Measurements from ENCODE around the gene CCDC197. TPM values are rescaled to one million over a fixed set of nuclear protein-coding genes. Genes with fewer than 3 reads are reported as not detected.

The CCDC197 gene
- total RNA-seq: not detected in 2 replicates

DNA sequence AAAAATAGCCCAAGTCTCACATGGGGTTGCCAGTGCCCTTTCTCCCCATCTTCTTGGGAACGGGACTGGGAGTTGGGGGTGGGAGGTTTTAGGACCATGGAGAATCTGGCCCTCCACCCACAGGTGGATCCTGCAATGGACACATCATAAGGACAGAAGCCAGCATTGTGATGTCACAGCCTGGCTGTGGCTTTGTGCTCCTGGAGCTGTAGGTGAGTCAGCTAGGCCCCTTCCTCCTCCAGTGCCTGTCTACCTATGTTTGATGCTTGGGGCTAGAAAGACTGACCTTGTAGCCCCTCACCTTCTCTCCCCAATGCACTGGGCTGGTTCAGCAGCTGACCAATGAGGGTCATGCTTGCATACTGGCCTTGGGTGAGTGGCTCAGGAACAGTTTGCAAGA is at the start of gene CCDC197:
CCDC197 (plus strand) TSS at position 220 of the 400 bp plus-strand sequence. CDS start 831 bp downstream, outside the sequence.

DNA sequence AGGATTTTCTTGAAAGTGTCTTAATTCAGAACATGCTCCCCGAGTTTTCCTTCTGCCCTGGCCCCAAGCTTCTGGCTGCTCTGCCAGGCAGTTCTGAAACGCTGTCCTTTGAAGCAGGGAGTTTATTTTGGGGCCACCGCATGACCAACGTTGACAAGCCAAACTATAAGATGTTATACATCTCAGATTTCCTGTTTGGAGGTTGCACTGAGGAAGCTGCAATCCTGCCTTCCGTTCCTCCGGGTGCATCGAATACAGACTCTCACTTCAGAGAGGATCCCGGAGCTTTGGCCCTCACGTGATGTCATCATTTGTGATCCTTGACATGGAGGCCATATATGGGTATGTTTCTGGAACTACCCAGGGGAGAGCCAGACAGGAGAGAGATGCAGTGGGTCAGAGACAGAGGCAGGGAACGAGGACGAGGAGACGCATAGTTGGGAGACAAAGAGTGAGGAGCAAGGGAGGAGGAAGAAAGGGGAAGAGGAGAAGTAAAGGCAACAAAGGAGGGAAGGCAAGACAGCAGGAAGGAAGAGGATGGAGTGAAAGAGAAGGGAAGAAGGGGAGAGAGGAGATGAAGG is 20.5 kb upstream of the CCDC197 start, which contains the start of gene ASB2:
ASB2 (minus strand) TSS at position 94 of the 581 bp plus-strand sequence. CDS start 12,031 bp downstream, outside the sequence.

DNA sequence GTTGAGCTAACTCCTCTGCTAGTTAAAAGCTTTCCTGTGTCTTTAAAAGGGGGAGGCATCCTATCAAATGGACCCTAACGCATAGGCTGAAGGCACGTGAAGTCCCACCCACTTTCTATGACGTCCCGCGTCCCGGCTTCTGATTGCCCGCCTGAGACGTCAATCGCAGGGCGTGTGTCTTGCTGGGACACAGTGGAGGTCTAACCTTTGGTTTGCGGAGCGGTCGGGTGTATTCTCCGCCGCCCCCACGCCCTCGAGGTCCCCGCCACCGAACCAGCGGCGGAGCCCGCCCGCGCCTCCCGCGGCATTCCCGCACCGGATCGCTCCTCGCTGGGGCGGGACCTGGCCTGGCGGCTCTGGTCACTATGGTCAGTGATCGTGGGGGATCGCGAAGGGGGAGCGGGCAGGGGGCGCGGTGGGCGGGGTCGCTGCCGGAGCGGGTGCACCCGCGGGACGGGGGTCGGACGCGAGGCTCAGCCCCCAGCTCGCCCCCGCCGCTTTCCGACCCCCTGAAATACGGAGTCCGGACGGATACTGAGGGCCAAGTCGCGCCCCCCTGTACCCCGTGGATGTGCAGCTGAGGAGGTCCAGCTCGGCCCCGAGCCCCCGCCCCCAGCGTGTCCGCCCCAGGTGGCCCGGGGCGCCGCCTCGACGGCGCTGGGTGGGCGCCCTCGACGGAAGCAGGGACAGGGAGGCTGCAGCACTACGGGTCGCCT is 29.2 kb downstream of the CCDC197 start, which contains the start of gene OTUB2:
OTUB2 (plus strand) TSS at position 168 of the 716 bp plus-strand sequence; CDS start at position 366, 198 bp downstream.

Other genes starting within 250 kb of the CCDC197 start
- gene PRIMA1, start 208.8 kb upstream of the CCDC197 start, total RNA-seq: under 0.01 TPM in 1 of 2 replicates, not detected in the other
- not detected in 2 replicates for gene FAM181A, start 70.0 kb upstream of the CCDC197 start, total RNA-seq
- gene ASB2, start 20.7 kb upstream of the CCDC197 start, total RNA-seq: under 0.01 and 0.43 TPM in 2 replicates
- gene OTUB2, start 29.0 kb downstream of the CCDC197 start, total RNA-seq: 2.7 and 4.2 TPM in 2 replicates
- gene DDX24, start 83.9 kb downstream of the CCDC197 start, total RNA-seq: 83.7 and 160 TPM in 2 replicates
- gene IFI27L1, start 84.0 kb downstream of the CCDC197 start, total RNA-seq: 5.0 and 9.2 TPM in 2 replicates
- 41.1 and 53.0 TPM in 2 replicates for gene IFI27, start 113.4 kb downstream of the CCDC197 start, total RNA-seq
- 39.5 and 43.1 TPM in 2 replicates for gene IFI27L2, start 132.3 kb downstream of the CCDC197 start, total RNA-seq
- gene PPP4R4, start 177.0 kb downstream of the CCDC197 start, total RNA-seq: 15.9 and 17.4 TPM in 2 replicates

Data from nasal cavity respiratory epithelium epithelial cell of viscerocranial mucosa (primary cell).